GM18505 (cell line): ENCODE results near the gene SYNPO2.
"Not testable (repeated sequence)": the region's sequence is repeated elsewhere in the genome, so short reads cannot be mapped to it uniquely, and the experiment has no call there.

Experiments used
- ATAC-seq: cut with Tn5 transposase; IDR thresholded peaks from one replicate; pipeline ENCODE4 v1.9.1; 2021; ENCODE audit not compliant: unreplicated experiment
- POLR2A ChIP-seq: IDR thresholded peaks from 4 replicates; pipeline ENCODE4 v1.6.1; 2011; ENCODE audit warnings: borderline replicate concordance; ENCODE audit not compliant: insufficient read depth, insufficient read length; ENCODE audit errors: extremely low read depth

SYNPO2 gene

GRCh38 chr4:118997601-118998000 is 108.9 kb downstream of the SYNPO2 start:
- no peak for ATAC-seq
- no peak for TF ChIP-seq POLR2A

GRCh38 chr4:118999919-119000318 is 111.3 kb downstream of the SYNPO2 start:
- no peak for ATAC-seq
- no peak for TF ChIP-seq POLR2A

- ATAC-seq, result no peak
- no peak for TF ChIP-seq POLR2A
These were observed 111.7 kb downstream of the SYNPO2 start for GRCh38 chr4:119000400-119000799.

- no peak for ATAC-seq
- TF ChIP-seq POLR2A, result no peak
These were observed 113.8 kb downstream of the SYNPO2 start for GRCh38 chr4:119002476-119002875.

- ATAC-seq, result not testable (repeated sequence)
These were observed 114.3 kb downstream of the SYNPO2 start for GRCh38 chr4:119003001-119003400.

GRCh38 chr4:119005928-119006460 is 117.3 kb downstream of the SYNPO2 start:
- no peak for TF ChIP-seq POLR2A
- ATAC-seq, result no peak

- TF ChIP-seq POLR2A, result no peak
- no peak for ATAC-seq
These were observed 120.1 kb downstream of the SYNPO2 start for GRCh38 chr4:119008761-119009160.

- ATAC-seq, result not testable (repeated sequence)
These were observed 121.6 kb downstream of the SYNPO2 start for GRCh38 chr4:119010221-119010620.

GRCh38 chr4:119010909-119011606 is 122.4 kb downstream of the SYNPO2 start:
- TF ChIP-seq POLR2A, result no peak
- no peak for ATAC-seq

- no peak for TF ChIP-seq POLR2A
- ATAC-seq, result no peak
These were observed 122.9 kb downstream of the SYNPO2 start for GRCh38 chr4:119011607-119011988.

- no peak for ATAC-seq
- TF ChIP-seq POLR2A, result no peak
These were observed 126.0 kb downstream of the SYNPO2 start for GRCh38 chr4:119014658-119015057.

- ATAC-seq, result no peak
- TF ChIP-seq POLR2A, result no peak
These were observed 128.0 kb downstream of the SYNPO2 start for GRCh38 chr4:119016636-119017035.

GRCh38 chr4:119017636-119018035 is 129.0 kb downstream of the SYNPO2 start:
- ATAC-seq, result no peak
- no peak for TF ChIP-seq POLR2A

GRCh38 chr4:119020158-119020557 is 131.5 kb downstream of the SYNPO2 start:
- TF ChIP-seq POLR2A, result no peak
- ATAC-seq, result no peak

GRCh38 chr4:119022520-119022919 is 133.9 kb downstream of the SYNPO2 start:
- not testable (repeated sequence) for ATAC-seq

GRCh38 chr4:119024102-119024501 is 135.4 kb downstream of the SYNPO2 start:
- ATAC-seq, result no peak
- TF ChIP-seq POLR2A, result no peak

- no peak for ATAC-seq
- TF ChIP-seq POLR2A, result no peak
These were observed 136.8 kb downstream of the SYNPO2 start for GRCh38 chr4:119025420-119025819.
